Endothelial cell of umbilical vein (primary cell): ENCODE measurements around the gene TIMM8B. TPM values are rescaled to one million over a fixed set of nuclear protein-coding genes. Genes with fewer than 3 reads are reported as not detected.

Experiments used
- BruUV-seq: library from RNA; stranded (reverse); fragments of 400-500 nt; replicated peaks from 2 replicates; lab custom pipeline; 2021; lab: Mats Ljungman, UMichigan
- CTCF ChIA-PET: fragments of 300-600, 350-600 bp; sonication (Branson Sonifier 250); formaldehyde crosslinking; loops from one replicate; lab custom pipeline; 2021; ENCODE audit warnings: antibody characterized with exemption, inconsistent platforms; lab: Charles Lee
- POLR2A ChIA-PET: fragments of 300-600, 350-600 bp; sonication (Branson Sonifier 250); formaldehyde crosslinking; loops from one replicate; lab custom pipeline; 2021; ENCODE audit warnings: antibody characterized with exemption, inconsistent platforms; lab: Charles Lee
- DNase-seq: peaks from one replicate; pipeline ENCODE4 v3.0.0-alpha.2; 2011; ENCODE audit warnings: low read depth, low spot score
- FAIRE-seq: peaks from 2 replicates; lab custom pipeline; 2011; peaks lifted over from hg19 to GRCh38; lab: Jason Lieb, UNC
- H2AFZ ChIP-seq: 2 replicates; pipeline ENCODE4 v1.6.0; 2012; ENCODE audit warnings: low read depth, low read length, control low read depth, inconsistent platforms
- H3K27ac ChIP-seq: 2 replicates; pipeline ENCODE4 v1.5.1; 2011; ENCODE audit warnings: low read depth, mild to moderate bottlenecking, control low read depth, low read length, moderate library complexity; ENCODE audit not compliant: insufficient read depth
- H3K27me3 ChIP-seq, 2 experiments: 2 replicates each; pipeline versions ENCODE4 v1.6.0 to v1.6.1; 2011; ENCODE audit warnings: low read length in 2 of 2, mixed read lengths in 1 of 2; ENCODE audit not compliant: control insufficient read depth in 2 of 2, insufficient read depth in 2 of 2
- H3K36me3 ChIP-seq, 2 experiments: 2 replicates in 1 of 2; 3 replicates in 1 of 2; pipeline ENCODE4 v1.5.1; 2011; ENCODE audit warnings: low read length in 2 of 2, mild to moderate bottlenecking in 1 of 2, moderate library complexity in 1 of 2; ENCODE audit not compliant: control insufficient read depth in 2 of 2, insufficient read depth in 2 of 2; ENCODE audit errors: extremely low read depth in 1 of 2
- H3K4me1 ChIP-seq: 3 replicates; pipeline ENCODE4 v1.5.1; 2011; ENCODE audit warnings: mild to moderate bottlenecking, low read length; ENCODE audit not compliant: control insufficient read depth, insufficient read depth; ENCODE audit errors: extremely low read depth
- H3K4me2 ChIP-seq: 2 replicates; pipeline ENCODE4 v1.6.1; 2011; ENCODE audit warnings: low read length, control low read depth, mixed read lengths; ENCODE audit not compliant: insufficient read depth
- H3K4me3 ChIP-seq, 3 experiments: fragments of 200-600 bp in 1 of 3; sonication (generic), shearing (Covaris generic) in 1 of 3; replicated peaks in 1 of 3; 2 replicates each; pipeline ENCODE4 v1.5.1; 2011 to 2016; ENCODE audit warnings: control low read depth in 3 of 3, low read length in 3 of 3, mild to moderate bottlenecking in 2 of 3, inconsistent platforms in 1 of 3, low read depth in 1 of 3, moderate library complexity in 1 of 3; ENCODE audit not compliant: insufficient read depth in 1 of 3
- H3K79me2 ChIP-seq: 2 replicates; pipeline ENCODE4 v1.6.0; 2012; ENCODE audit warnings: low read length, inconsistent platforms; ENCODE audit not compliant: control insufficient read depth, insufficient read depth
- H3K9ac ChIP-seq: replicated peaks from 2 replicates; pipeline ENCODE3; 2011; ENCODE audit warnings: low read length, control low read depth; ENCODE audit not compliant: insufficient read depth; ENCODE audit errors: extremely low read depth
- H3K9me1 ChIP-seq: replicated peaks from 3 replicates; pipeline ENCODE4 v1.6.0; 2011; ENCODE audit warnings: mild to moderate bottlenecking, low read length; ENCODE audit not compliant: control insufficient read depth, insufficient read depth; ENCODE audit errors: extremely low read depth
- H3K9me3 ChIP-seq: replicated peaks from 2 replicates; pipeline ENCODE4 v1.5.1; 2012; ENCODE audit warnings: low read length, inconsistent platforms; ENCODE audit not compliant: control insufficient read depth, insufficient read depth
- H4K20me1 ChIP-seq: replicated peaks from 2 replicates; pipeline ENCODE3; 2011; ENCODE audit warnings: mild to moderate bottlenecking, low read length; ENCODE audit not compliant: control insufficient read depth, insufficient read depth; ENCODE audit errors: extremely low read depth
- CTCF ChIP-seq, 2 donors: IDR thresholded peaks; 1 replicate in 1 of 2; 2 replicates in 1 of 2; pipeline ENCODE4 v1.5.1; 2011; ENCODE audit warnings: low read length in 2 of 2, mild to moderate bottlenecking in 2 of 2, moderate library complexity in 2 of 2, control low read depth in 1 of 2, inconsistent platforms in 1 of 2, low read depth in 1 of 2; ENCODE audit not compliant: insufficient read depth in 1 of 2; ENCODE audit errors: extremely low read depth in 1 of 2
- EZH2 ChIP-seq: IDR thresholded peaks from 2 replicates; pipeline ENCODE4 v1.6.1; 2012; ENCODE audit warnings: borderline replicate concordance, low read depth, mild to moderate bottlenecking, moderate library complexity, low read length, inconsistent platforms; ENCODE audit not compliant: severe bottlenecking
- FOS ChIP-seq: IDR thresholded peaks from 2 replicates; pipeline ENCODE4 v1.6.1; 2011; ENCODE audit warnings: mild to moderate bottlenecking, low read length, moderate library complexity, borderline replicate concordance; ENCODE audit not compliant: insufficient read depth
- GATA2 ChIP-seq: IDR thresholded peaks from 2 replicates; pipeline ENCODE4 v1.7.0; 2011; ENCODE audit warnings: low read depth, mild to moderate bottlenecking, moderate library complexity, mixed read lengths, low read length; ENCODE audit not compliant: insufficient read length, insufficient read depth
- JUN ChIP-seq: IDR thresholded peaks from 2 replicates; pipeline ENCODE4 v1.6.1; 2011; ENCODE audit warnings: borderline replicate concordance, low read depth; ENCODE audit not compliant: insufficient read length, insufficient read depth
- MAX ChIP-seq: IDR thresholded peaks from 2 replicates; pipeline ENCODE4 v1.6.1; 2011; ENCODE audit not compliant: insufficient read depth, insufficient read length
- MYC ChIP-seq: IDR thresholded peaks from one replicate; pipeline ENCODE4 v1.6.1; 2011; ENCODE audit warnings: mild to moderate bottlenecking, low read depth, low read length
- POLR2A ChIP-seq: IDR thresholded peaks from 2 replicates; pipeline ENCODE4 v1.6.1; 2012; ENCODE audit warnings: low read depth, mild to moderate bottlenecking, control low read depth, low read length
- POLR2AphosphoS5 ChIP-seq: IDR thresholded peaks from 2 replicates; pipeline ENCODE4 v1.6.1; 2012; ENCODE audit warnings: low read depth, mild to moderate bottlenecking, control low read depth, low read length, moderate library complexity; ENCODE audit not compliant: insufficient read depth
- dilution Hi-C: fragments of 300-500 bp; cut with MboI; formaldehyde crosslinking; loops from one replicate; pipeline ENCODE4 v1.15.0; 2019; ENCODE audit warnings: low sequenced_read_pairs; ENCODE audit not compliant: extremely low pct_ligation_motif_present
- intact Hi-C: fragments of 100-400 bp; cut with micrococcal nuclease; formaldehyde crosslinking; loops from one replicate; pipeline ENCODE4 v1.10.0; 2022
- polyA plus RNA-seq, 4 experiments: library from polyadenylated mRNA; depleted of rRNA in 3 of 4; stranded (reverse) in 3 of 4; unstranded in 1 of 4; fragments of >200 nt; gene quantifications; 2 replicates each; pipeline versions ENCODE4 v1.2.1 to v1.2.3, GENCODE V29; 2011 to 2012; ENCODE audit warnings: missing spikeins in 1 of 4
- total RNA-seq: library from RNA; stranded (reverse); gene quantifications from 2 replicates; pipeline ENCODE4 v1.2.3, GENCODE V29; 2021

The TIMM8B gene
- total and polyA plus RNA-seq, 2 donors (not counting 3 experiments of a cell fraction or from before 2014, with no cell fraction given): 77.0 to 110 TPM

- H3K79me2 ChIP-seq: no peaks in the 10 kb centered on the region
- dilution Hi-C loops (no loop called here), intact Hi-C loops (no loop called here)
- no peak overlapping the region for H3K4me2 ChIP-seq
- no TSS peak for BruUV-seq
- FAIRE-seq (no peak), DNase-seq (no peak)
- H3K4me1 ChIP-seq: no peaks in the 10 kb centered on the region
- no peaks in the 10 kb centered on the region for H3K9me3 ChIP-seq
- CTCF ChIA-PET: interaction anchor here (1.2 to 4.2 kb wide), 3 partner anchors 16 to 78 kb away, joined by 3 to 18 read pairs (median 3); partner anchors contain the start of gene BCO2
- H2AFZ ChIP-seq: no peak overlapping the region
- no peak for TF ChIP-seq GATA2
- TF ChIP-seq EZH2: no peak
- no peak for TF ChIP-seq MAX
- TF ChIP-seq JUN: no peak
- TF ChIP-seq POLR2AphosphoS5: no peak
- TF ChIP-seq CTCF (IDR thresholded peaks at IDR 0.05; ENCODE audit: extremely low read depth in 1 of 2, insufficient read depth in 1 of 2, low read depth in 1 of 2, low read length in 2 of 2): no peak
- TF ChIP-seq POLR2A: no peak
- no peak for TF ChIP-seq FOS
- TF ChIP-seq MYC: no peak
- H3K9ac ChIP-seq: no peak overlapping the region
- POLR2A ChIA-PET: no interaction called here
- no peak overlapping the region for H3K4me3 ChIP-seq
- H4K20me1 ChIP-seq: no peaks in the 10 kb centered on the region
- peaks cover 0 to 3% of the 10 kb centered on the region in 2 experiments for H3K36me3 ChIP-seq
- no peaks in the 10 kb centered on the region for H3K9me1 ChIP-seq
- no peaks in the 10 kb centered on the region for H3K27me3 ChIP-seq
- no peak overlapping the region for H3K27ac ChIP-seq
Measured at GRCh38 chr11:112097734-112098528, 11.4 kb upstream of the TIMM8B start.
